Neutrophil (primary cell): Measurements from ENCODE around the gene CORT.

Source experiments
- H3K27ac ChIP-seq: fragments of 200-600 bp; sonication (generic); 2 replicates; pipeline ENCODE4 v1.5.1; 2016; ENCODE audit warnings: mild to moderate bottlenecking, moderate library complexity
- H3K27me3 ChIP-seq: fragments of 200-600 bp; sonication (generic); 2 replicates; pipeline ENCODE4 v1.6.0; 2016; ENCODE audit warnings: mild to moderate bottlenecking
- H3K36me3 ChIP-seq: fragments of 200-600 bp; sonication (generic); 2 replicates; pipeline ENCODE4 v1.5.1; 2017
- H3K4me1 ChIP-seq, 2 experiments: fragments of 200-600 bp in 1 of 2; sonication (generic) in 1 of 2; 1 replicate in 1 of 2; 2 replicates in 1 of 2; pipeline versions ENCODE4 v1.5.1 to v1.6.1; 2013 to 2016; ENCODE audit warnings: low read depth in 1 of 2, low read length in 1 of 2, mild to moderate bottlenecking in 1 of 2, moderate library complexity in 1 of 2; ENCODE audit not compliant: control insufficient read depth in 1 of 2, insufficient read depth in 1 of 2
- H3K4me3 ChIP-seq, 2 experiments: fragments of 200-600 bp in 1 of 2; sonication (generic) in 1 of 2; 1 replicate in 1 of 2; 2 replicates in 1 of 2; pipeline ENCODE4 v1.5.1; 2013 to 2016; ENCODE audit warnings: low read depth in 1 of 2, low read length in 1 of 2, mild to moderate bottlenecking in 1 of 2, moderate library complexity in 1 of 2
- H3K9me3 ChIP-seq: fragments of 200-600 bp; sonication (generic); 2 replicates; pipeline ENCODE4 v1.5.1; 2016
- CTCF ChIP-seq: fragments of 200-600 bp; sonication (generic); IDR thresholded peaks from 2 replicates; pipeline ENCODE4 v1.5.1; 2016; ENCODE audit warnings: antibody characterized with exemption

The CORT gene

DNA sequence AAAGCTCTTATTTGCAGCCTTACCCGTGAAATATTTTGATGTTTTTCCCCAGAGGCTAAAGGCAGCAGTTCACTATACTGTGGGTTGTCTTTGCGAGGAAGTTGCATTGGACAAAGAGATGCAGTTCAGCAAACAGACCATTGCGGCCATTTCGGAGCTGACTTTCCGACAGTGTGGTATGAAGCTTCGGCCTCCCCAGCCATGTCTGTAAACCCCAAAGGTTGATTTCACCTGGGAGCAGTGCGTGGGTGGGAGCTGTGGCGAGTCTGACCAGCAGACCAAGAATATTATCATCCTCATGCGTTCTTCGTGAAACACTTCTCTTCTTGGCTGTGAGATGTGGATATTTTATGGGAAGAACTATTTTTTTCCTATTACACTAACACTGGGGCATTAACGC is 16.0 kb upstream of the CORT start:
- Histone ChIP-seq H3K4me1 (peaks cover 16 to 20% of the 10 kb centered on the region in 2 experiments), H3K36me3 (no peaks in the 10 kb centered on the region), H3K27ac (no peak overlapping the region), H3K9me3 (no peaks in the 10 kb centered on the region), H3K27me3 (no peaks in the 10 kb centered on the region), H3K4me3 (no peak overlapping the region)
- no peak for TF ChIP-seq CTCF

DNA sequence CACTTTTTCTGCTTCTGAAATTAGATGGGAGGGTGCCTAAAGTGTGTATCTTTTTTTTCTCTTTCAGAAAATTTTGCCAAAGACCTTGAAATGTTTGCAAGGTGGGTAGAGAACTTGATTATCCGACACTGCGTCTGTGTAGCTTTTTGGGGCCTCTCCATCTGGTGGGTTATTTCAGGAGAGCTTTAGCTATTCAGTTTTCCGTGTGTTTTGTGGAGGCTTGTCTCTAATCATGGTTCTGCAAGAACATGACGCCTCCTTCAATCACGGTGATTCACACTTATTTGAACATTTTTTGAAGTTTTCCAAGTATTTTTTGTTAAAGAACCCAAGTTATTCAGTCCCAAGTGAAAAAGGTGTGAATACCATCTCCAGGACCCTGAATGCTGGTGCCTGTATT is 15.2 kb upstream of the CORT start:
- H3K27me3 ChIP-seq: no peaks in the 10 kb centered on the region
- H3K4me3 ChIP-seq: no peak overlapping the region
- no peaks in the 10 kb centered on the region for H3K36me3 ChIP-seq
- H3K4me1 ChIP-seq: peaks cover 15 to 16% of the 10 kb centered on the region in 2 experiments
- no peak for TF ChIP-seq CTCF
- H3K9me3 ChIP-seq: no peaks in the 10 kb centered on the region
- H3K27ac ChIP-seq: no peak overlapping the region

DNA sequence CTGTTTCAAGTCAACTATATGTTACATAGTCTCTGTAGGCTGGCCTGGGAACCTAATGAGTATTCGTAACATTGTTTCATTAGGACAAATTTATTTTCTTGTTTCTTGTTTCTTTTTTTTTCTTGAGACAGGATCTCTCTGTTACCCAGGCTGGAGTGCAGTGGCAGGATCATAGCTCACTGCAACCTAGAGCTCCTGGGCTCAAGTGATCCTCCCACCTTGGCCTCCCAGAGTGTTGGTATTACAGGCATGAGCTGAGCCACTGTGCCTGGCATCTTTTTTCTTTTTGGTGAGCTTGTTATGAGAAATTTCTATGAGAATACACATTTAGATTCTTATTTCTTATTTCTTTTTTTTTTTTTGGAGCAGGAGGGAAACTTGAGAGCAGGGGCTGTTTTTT is 12.8 kb upstream of the CORT start:
- Histone ChIP-seq H3K36me3 (no peaks in the 10 kb centered on the region), H3K4me3 (no peak overlapping the region), H3K4me1 (no peaks in the 10 kb centered on the region), H3K27ac (no peak overlapping the region), H3K27me3 (no peaks in the 10 kb centered on the region), H3K9me3 (no peaks in the 10 kb centered on the region)
- no peak for TF ChIP-seq CTCF

DNA sequence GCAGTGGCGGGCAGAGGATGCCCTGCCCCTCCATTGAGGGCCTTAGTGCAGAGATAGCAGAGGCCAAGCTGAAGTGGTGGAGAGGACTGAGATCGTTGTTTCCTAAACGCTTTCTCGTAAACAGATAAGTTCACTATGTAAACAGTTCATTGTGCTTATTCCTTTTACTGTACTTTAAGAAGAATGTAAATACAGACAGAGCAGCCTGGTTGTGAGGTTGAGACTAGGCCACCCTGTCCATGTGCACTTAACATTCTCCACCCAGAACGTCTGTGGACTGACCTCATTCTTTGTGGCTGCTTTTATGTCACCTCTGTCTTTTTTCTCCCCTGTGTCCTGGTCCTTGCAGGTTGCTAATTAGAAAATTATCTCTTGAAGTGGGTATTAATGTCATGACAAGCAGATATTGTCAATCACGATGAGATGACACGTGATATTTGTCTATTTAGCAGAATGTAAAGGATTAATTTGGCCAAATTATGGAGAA is 11.1 kb upstream of the CORT start:
- no peaks in the 10 kb centered on the region for H3K9me3 ChIP-seq
- H3K36me3 ChIP-seq: no peaks in the 10 kb centered on the region
- H3K4me3 ChIP-seq: no peak overlapping the region
- H3K27me3 ChIP-seq: no peaks in the 10 kb centered on the region
- no peaks in the 10 kb centered on the region for H3K4me1 ChIP-seq
- no peak for TF ChIP-seq CTCF
- no peak overlapping the region for H3K27ac ChIP-seq

- no peak overlapping the region for H3K4me3 ChIP-seq
- TF ChIP-seq CTCF: no peak
- H3K27ac ChIP-seq: no peak overlapping the region
- no peaks in the 10 kb centered on the region for H3K27me3 ChIP-seq
- H3K36me3 ChIP-seq: no peaks in the 10 kb centered on the region
- H3K9me3 ChIP-seq: no peaks in the 10 kb centered on the region
- H3K4me1 ChIP-seq: no peaks in the 10 kb centered on the region
Measured at GRCh38 chr1:10440305-10440704, 9.5 kb upstream of the CORT start.

- Histone ChIP-seq H3K9me3 (no peaks in the 10 kb centered on the region), H3K27ac (no peak overlapping the region), H3K4me1 (no peaks in the 10 kb centered on the region), H3K36me3 (no peaks in the 10 kb centered on the region), H3K4me3 (no peak overlapping the region), H3K27me3 (no peaks in the 10 kb centered on the region)
- no peak for TF ChIP-seq CTCF
Measured at GRCh38 chr1:10440794-10441193, 9.0 kb upstream of the CORT start.
